ENCODE results near the gene SCN4A.
"Not testable (repeated sequence)": the region's sequence is repeated elsewhere in the genome, so short reads cannot be mapped to it uniquely, and the experiment has no call there.

Gene SCN4A

GRCh38 chr17:63984651-63985386 is 12.1 kb upstream of the SCN4A start:
- no peak for DNase-seq

DNA sequence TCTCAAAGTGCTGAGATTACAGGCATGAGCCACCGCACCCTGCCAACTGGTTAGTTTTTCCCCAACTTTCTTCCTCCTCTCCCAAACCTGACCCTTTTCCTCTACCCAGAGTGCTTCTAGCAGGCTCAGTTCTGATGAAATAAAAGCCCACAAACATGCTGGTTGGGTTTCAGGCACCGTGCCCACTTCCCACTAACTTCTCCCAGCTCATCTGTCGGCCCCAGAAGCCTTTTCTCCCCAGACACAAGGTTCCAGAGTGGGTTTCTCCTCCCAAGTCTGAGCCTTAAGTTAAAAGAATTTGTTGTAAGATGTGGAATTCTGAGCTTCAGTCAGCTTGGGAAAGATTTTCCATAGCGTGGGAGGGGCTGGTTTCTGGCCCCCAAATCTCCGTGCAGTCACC is 11.5 kb upstream of the SCN4A start:
- DNase-seq, result no peak

- DNase-seq, result no peak
Observed at GRCh38 chr17:63983320-63983719, 10.6 kb upstream of the SCN4A start.

GRCh38 chr17:63982641-63983040 is 9.9 kb upstream of the SCN4A start:
- DNase-seq, result not testable (repeated sequence)

DNA sequence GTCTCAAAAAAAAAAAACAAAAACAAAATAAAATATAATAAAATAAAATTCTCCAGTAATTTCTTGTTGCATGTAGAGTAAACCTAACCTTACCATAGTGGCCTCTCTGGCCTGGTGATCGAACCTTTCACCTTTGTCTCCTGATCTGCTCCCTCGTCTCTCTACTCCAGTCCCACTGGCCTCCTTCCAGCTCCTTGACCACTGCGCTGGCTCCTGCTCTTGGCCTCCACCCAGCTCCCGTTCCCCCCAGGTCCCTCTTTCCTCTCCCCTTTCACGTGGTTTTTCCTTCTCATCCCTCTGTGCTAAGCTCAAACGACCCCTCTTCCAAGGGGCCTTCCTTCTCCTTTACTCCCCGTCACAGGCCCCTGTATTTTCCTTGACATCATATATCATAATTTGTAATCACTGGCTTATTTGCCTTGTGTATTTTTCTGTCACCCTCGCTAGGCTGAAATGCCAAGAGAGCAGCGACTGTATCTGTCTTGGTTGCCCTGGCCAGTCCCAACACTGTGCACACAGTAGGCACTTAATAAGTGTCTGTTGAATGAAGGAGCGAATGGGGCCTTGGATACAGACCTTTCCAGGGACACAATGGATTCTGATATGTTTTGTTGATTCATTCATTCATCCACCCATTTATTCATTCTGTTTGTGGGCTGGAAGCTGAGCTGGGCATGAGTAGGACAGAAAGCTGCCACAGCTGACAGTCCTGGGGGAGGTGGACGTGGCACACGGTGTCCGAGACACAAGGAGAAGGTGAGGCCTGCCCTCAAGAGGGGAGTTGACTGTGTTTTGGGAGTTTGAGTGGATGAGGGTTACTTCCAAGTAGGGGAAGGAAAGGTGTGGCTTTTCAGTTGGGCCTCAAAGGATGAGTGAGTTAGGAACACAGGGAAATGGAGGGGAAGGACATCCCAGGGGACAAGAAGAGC is 5.8 kb upstream of the SCN4A start:
- DNase-seq, result no peak

- DNase-seq, result no peak
Observed at GRCh38 chr17:63976702-63977101, 4.0 kb upstream of the SCN4A start.

DNA sequence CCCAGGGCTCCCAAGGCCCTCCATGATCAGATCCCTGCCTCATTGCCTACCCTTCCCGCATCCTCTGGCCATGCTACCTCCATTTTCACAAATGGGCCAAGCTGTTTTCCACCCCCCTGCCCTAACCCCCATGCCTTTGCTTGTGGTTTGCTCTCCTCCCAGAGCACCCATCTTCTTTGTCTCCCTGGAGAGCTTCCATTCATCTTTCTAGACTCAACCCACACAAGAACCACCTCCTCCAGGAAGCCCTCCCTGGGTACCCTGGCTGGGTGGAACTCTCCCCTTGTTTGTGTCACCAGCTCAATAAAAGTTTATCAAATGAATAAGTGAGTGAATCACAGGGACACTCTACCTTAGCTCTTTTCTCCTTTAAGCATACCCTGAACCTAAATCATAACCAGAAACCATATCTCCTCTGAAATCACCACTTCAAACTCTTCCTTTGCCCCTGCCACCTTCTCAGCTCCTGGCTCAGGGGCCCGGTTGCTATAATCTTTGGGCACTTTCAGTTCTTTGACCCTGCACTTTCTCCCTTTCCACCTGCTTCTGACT is 2.9 kb upstream of the SCN4A start:
- DNase-seq, result no peak

DNA sequence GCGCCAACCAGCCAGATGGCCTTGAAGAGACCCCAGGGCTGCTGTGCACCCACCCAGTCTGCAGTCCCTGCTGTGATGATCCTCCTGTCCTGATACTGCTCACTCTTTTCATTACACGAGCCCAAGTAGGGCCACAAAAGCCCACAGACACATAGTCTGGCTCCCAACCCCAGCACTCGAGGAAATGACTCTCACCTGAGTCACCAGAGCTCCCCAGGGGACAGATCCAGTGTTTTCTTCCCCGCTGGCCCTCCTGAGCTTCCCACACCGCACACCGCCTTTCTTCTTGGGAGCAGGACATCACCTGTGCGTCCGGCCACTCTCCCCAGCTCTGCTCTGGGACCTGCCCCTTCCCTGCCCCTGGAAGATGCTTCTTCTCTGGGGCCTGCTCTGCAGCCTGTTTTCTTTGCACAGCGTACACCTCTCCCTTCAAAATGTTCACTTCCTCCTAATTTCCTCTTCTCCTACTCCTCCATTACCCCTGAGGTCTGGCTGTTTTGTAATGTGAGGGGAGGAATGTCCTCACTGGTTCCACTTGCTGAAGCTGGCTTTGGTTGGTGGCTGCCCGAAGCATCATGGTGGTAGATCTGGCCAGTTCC is 2.0 kb upstream of the SCN4A start:
- no peak for DNase-seq

- DNase-seq, result no peak
Observed at GRCh38 chr17:63973930-63974593, 1.3 kb upstream of the SCN4A start.

DNA sequence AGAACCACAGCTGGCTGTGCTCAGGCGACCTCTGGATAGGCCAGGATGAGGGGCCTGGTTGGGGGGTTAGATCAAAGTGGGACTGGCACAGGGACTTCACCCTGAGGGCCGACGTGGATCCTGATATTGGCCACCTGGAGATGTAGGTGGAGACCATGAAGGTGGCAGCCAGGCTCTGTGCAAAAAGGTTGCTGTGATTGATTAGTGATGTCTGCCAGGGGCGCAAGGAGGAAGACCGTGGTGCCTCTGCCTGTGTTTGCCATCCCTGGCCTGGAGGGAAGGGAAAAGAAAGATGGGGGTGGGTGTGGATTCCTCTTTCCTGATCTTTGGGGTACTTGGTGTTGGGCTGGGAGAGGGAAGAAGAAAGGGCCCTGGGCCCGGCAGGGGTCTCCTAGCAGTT is 529 bp upstream of the SCN4A start:
- DNase-seq, result no peak

DNA sequence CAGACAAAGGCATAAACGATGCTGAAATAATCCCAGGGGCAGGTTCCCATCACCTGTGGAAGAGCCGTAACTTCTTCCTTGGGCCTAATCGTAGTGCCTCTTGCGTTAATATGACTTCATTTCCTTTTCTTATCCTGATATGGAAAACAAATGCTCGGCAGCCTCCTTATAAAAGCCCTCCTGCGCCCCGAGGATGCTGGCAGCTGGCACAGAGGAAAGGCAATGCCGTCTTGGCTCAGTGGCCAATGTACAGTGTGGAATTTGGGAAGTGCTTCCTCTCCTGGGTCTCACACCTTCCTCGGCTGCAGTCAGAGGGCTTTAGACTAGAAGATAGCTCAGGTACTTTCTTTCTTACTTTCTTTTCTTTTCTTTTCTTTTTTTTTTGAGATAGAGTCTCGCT is 3.4 kb downstream of the SCN4A start:
- no peak for DNase-seq

DNA sequence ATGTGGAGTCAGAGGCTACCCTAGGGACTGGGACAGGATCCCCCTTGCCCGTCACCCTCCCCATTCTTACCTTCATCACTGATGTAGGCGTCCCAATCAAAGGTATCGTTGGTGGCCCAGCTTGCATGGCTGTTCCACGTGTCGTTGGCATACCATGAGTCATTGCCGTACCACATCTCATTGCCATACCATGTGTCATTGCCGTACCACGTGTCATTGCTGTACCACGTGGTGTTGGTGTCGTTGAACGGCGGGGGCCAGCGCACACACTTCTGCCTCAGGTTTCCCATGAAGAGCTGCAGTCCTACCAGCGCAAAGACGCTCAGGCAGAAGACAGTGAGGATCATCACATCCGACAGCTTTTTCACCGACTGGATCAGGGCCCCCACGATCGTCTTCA is 4.8 kb downstream of the SCN4A start:
- no peak for DNase-seq

DNA sequence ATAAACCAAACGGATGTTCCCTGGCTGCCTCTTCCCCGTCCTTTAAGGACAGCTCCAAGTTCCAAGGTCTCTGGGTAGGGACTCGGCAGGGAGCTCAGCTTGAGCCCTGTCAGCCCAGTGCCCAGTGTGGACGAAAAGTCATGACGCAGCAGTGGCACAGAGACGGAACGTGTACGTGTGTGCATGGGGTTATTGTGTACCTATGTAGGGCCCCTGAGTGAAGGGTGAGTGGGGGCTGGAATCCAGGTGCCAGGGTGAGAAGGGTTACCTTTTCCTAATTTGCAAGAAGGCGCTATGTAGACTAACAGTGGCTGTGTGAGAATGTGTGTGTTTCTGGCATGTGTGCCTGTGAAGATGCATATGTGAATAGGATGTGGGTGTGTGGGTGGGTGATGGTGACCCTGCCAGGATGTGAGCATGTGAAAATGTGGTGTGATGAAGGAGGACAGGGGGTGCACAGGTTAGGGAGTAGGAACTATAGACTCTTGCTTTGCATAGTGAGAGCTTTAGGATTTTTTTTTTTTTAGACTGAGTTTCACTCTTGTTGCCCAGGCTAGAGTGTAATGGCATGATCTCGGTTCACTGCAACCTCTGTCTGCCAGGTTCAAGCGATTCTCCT is 6.0 kb downstream of the SCN4A start:
- DNase-seq, result no peak

DNA sequence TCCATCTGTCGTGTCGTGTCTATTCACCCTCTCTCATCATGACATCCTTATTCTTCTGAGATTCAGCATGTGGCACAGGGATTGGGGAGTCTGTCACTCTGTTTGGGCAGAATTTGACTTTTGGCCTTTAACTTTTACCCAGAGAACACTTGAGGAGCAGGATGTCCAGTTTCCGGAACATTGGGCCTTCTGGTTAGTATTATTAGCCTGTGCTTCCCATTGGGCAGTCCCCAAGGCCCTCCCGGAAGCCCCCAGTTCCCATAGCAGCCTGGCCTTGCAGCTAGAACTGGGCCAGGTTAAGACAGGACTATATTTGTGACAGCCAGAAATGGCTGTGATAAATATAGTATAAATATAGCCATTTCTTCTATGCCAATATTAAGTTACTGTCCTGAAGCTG is 9.6 kb downstream of the SCN4A start:
- no peak for DNase-seq

DNA sequence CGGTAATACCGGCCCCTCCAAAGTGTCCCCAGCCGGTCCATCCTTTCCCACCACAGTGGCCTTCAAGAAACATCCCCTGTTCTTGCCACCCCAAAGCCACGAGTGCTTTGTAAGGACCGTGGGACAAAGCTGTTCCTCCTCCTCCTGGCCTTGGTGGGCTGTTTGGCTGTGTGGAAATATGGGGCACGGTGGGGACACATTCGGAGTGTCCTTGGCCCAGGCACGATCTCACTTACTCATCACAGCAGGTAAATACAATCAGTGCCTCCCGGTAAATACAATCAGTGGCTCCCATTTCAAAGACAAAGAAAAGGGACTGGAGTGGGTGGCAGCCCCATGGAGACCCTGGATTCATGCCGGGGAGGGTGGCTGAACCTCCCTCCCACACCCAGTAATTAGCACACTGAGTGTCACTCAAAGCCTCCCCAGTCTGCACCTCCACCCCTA is 10.4 kb downstream of the SCN4A start:
- no peak for DNase-seq

DNA sequence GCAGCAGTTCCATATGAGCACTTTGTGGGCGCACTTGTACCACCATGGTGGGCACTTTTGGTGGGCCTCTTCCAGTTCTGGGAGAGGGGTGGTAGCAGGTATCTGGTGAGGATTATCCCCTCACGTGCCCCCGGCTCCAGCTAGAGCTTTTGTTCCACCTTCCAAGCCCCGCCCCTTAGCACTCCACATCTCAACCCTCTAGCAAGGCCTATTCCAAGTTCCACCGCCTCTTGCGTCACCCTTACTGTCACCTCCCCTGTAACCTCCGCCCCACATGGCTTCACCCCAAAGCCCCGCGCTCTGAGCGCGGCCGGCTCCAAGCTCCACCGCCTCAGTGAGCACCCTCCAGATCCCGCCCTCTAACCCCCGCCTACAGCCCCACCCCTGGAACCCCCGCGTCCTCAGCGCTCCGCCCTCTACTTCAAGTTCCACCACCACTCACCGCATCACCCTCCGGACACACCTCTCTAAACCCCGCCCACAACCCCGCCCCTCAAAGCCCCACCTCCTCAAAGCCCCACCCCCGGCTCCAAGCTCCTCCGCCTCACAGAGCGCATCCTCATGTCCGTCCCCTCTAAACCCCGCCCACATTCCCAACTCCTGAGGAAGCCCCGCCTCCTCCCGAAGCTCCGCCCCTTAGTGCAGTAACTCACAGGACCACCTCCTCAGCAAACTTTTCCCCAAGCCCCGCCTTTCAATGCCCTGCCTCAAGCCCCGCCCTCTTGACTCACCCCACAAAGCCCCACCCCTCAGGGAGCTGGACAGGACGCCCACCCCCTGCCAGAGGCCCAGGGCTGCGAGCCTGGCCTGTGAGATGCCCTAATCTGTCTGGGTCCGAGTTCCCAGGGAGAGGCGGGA is 11.1 kb downstream of the SCN4A start:
- no peak for DNase-seq

DNA sequence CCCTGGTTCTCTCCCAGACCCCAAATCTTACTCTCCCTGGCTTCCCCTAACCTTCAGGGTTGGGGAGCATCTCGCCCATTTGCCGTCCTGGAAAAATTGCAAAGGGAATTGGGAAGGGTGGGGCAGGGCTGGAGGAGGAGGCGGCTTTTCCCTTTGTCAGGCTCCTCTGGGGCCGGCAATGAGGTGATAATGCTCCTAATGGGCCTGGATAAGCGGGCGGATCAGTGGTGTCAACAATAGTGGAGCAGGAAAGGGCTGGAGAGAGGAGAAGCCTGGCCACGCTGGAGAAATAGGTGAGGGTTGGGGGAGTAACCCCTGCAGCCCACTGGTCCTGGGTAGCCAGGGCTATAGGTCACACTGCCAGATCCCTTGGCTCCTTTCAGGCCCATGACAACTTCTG is 12.3 kb downstream of the SCN4A start:
- DNase-seq, result no peak

DNA sequence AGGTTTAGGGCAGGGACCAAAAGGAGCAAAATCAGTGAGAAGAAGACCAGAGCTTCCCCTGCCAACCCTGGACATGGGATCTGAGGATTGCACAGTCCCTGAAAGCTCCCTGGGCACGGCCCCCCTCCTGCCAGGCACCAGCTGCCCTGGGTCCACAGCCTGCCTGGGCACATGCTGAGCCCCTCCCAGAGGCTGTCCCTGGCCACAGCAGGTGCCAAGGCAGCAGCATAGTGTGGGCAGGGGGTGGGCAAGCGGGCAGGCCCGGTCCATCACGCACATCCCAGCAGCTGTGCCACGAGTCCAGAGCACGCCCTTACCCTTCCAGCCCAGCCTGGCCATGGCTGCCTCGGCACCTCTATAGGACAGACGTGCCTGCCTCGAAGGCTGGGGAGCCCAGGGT is 12.7 kb downstream of the SCN4A start:
- no peak for DNase-seq

- no peak for DNase-seq
Observed at GRCh38 chr17:63956296-63956920, 16.3 kb downstream of the SCN4A start.

GRCh38 chr17:63955791-63956190 is 16.9 kb downstream of the SCN4A start:
- no peak for DNase-seq
